Progenitor cell of endocrine pancreas (in vitro differentiated cells): ENCODE data around the gene PSMD1. TPM values are rescaled to one million over a fixed set of nuclear protein-coding genes. Genes with fewer than 3 reads are reported as not detected.
A peak's percentile ranks its signal among the peaks of the same experiment; 100 is the strongest.
"Not testable (repeated sequence)": the region's sequence is repeated elsewhere in the genome, so short reads cannot be mapped to it uniquely, and the experiment has no call there.

Source experiments
- DNase-seq: peaks from one replicate; pipeline ENCODE4 v3.0.0; 2021; ENCODE audit warnings: low spot score; ENCODE audit not compliant: unreplicated experiment
- H3K27ac Mint-ChIP-seq: 2 replicates; pipeline ENCODE4 v1.8.0; 2021; ENCODE audit warnings: mild to moderate bottlenecking, moderate library complexity, mixed read lengths
- H3K27me3 Mint-ChIP-seq: 2 replicates; pipeline ENCODE4 v1.8.0; 2021; ENCODE audit warnings: mixed read lengths
- H3K36me3 Mint-ChIP-seq: 2 replicates; pipeline ENCODE4 v1.8.0; 2022; ENCODE audit warnings: mixed read lengths; ENCODE audit not compliant: insufficient read depth
- H3K4me1 Mint-ChIP-seq: 2 replicates; pipeline ENCODE4 v1.8.0; 2021; ENCODE audit warnings: low read depth, mixed read lengths
- H3K4me3 Mint-ChIP-seq: 2 replicates; pipeline ENCODE4 v1.8.0; 2021; ENCODE audit warnings: low read depth, mild to moderate bottlenecking, moderate library complexity, mixed read lengths
- H3K9me3 Mint-ChIP-seq: 2 replicates; pipeline ENCODE4 v1.8.0; 2021; ENCODE audit warnings: low read depth, mixed read lengths
- total RNA-seq: library from RNA; stranded (reverse); gene quantifications from 2 replicates; pipeline ENCODE4 v1.2.1, GENCODE V29; 2021
- TF ChIP-seq, protein P1 (sequence below): fragments of 200-600 bp; sonication (generic); IDR thresholded peaks from one replicate; pipeline ENCODE4 v1.5.0; 2021; ENCODE audit warnings: antibody characterized with exemption, mild to moderate bottlenecking; ENCODE audit not compliant: unreplicated experiment

PSMD1 gene
- total RNA-seq, 1 donor from 2014 or later, result 99.0 TPM

DNA sequence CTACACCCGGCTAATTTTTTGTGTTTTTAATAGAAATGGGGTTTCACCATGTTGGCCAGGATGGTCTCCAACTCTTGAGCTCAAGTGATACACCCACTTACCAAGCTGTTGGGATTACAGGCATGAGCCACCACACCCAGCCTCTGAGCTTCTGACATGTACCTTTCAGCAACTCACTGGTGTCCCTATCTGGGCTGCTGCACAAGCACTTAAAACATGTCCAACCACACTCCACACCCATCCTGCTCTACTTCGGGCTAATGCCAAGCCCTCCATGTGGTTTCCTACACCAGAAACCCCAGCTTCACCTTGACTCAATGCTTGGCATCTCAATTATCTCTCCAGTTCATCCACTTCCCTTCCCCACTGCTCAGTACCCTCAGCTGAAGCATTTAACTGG is 119.4 kb downstream of the PSMD1 start:
- no peak for DNase-seq
- no peaks in the 10 kb centered on the region for H3K9me3 Mint-ChIP-seq

DNA sequence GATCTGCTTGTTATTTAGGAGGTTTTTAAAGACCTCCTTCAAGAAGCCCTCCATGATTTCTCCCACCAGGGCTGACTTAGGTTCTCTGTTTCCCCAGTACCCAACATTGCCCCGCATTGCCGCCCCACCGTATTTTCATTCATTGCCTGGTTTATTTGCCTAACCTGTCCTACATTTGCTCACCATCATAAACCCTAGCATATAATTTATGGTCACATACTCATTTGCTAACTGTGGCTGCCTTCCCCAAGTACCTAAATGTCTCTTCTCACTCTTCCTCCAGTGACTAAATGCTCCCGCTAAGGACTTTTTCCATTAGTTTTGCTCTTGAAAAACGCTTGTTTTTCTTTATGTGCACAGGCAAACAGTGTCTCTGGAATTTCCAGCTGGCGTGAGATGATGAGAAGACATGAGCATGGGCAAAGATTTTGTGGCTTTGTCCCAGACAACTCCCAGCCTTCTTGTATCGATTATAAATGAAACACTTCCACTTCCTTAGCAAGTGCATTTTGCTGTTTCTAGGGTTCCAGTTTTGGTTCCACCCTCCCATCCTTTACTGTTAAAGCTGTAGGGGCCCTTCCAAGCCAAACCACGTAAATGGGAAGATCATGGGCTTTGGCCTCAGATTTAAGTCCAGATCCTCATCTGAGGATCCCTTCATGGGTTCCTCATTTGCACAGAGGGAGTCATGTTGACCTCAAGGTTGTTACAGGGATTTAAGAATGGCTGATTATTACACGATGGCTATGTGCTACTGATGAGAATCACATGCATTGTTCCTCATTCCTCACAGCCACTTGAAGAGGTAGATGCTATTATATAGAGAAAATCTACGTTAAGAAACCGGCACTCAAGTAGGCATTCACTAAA is 120.7 kb downstream of the PSMD1 start:
- no peak for DNase-seq
- H3K4me1 Mint-ChIP-seq, result no peaks in the 10 kb centered on the region
- H3K27me3 Mint-ChIP-seq, result no peaks in the 10 kb centered on the region
- no peaks in the 10 kb centered on the region for H3K9me3 Mint-ChIP-seq
- TF ChIP-seq, protein P1, sequence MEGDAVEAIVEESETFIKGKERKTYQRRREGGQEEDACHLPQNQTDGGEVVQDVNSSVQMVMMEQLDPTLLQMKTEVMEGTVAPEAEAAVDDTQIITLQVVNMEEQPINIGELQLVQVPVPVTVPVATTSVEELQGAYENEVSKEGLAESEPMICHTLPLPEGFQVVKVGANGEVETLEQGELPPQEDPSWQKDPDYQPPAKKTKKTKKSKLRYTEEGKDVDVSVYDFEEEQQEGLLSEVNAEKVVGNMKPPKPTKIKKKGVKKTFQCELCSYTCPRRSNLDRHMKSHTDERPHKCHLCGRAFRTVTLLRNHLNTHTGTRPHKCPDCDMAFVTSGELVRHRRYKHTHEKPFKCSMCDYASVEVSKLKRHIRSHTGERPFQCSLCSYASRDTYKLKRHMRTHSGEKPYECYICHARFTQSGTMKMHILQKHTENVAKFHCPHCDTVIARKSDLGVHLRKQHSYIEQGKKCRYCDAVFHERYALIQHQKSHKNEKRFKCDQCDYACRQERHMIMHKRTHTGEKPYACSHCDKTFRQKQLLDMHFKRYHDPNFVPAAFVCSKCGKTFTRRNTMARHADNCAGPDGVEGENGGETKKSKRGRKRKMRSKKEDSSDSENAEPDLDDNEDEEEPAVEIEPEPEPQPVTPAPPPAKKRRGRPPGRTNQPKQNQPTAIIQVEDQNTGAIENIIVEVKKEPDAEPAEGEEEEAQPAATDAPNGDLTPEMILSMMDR, result no peak
- H3K27ac Mint-ChIP-seq, result peak overlapping the region; percentile 60
- H3K36me3 Mint-ChIP-seq, result peaks cover 15% of the 10 kb centered on the region
- H3K4me3 Mint-ChIP-seq, result no peak overlapping the region

More for the DNA sequence above, 119.4 kb downstream of the PSMD1 start:
- no peaks in the 10 kb centered on the region for H3K4me1 Mint-ChIP-seq
- peaks cover 19% of the 10 kb centered on the region for H3K36me3 Mint-ChIP-seq
- TF ChIP-seq, protein P1, result no peak
- no peak overlapping the region for H3K27ac Mint-ChIP-seq
- H3K4me3 Mint-ChIP-seq, result no peak overlapping the region
- H3K27me3 Mint-ChIP-seq, result no peaks in the 10 kb centered on the region

DNA sequence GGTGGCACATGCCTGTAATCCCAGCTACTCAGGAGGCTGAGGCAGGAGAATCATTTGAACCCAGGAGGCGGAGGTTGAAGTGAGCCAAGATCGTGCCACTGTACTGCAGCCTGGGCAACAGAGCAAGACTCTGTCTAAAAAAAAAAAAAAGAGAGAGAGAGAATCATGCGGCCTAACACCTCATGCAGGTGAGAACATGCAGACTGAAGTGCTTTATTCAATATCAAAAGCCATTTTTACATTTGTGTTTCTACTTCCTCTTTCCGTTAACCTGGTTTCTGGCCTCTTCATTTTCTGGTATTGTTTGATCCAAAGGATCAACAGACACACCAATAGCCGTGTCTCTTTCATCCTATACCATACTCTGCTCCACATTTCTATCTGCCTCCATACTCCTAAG is 122.1 kb downstream of the PSMD1 start:
- peaks cover 11% of the 10 kb centered on the region for H3K36me3 Mint-ChIP-seq
- H3K27ac Mint-ChIP-seq, H3K4me3 Mint-ChIP-seq: not testable (repeated sequence)

DNA sequence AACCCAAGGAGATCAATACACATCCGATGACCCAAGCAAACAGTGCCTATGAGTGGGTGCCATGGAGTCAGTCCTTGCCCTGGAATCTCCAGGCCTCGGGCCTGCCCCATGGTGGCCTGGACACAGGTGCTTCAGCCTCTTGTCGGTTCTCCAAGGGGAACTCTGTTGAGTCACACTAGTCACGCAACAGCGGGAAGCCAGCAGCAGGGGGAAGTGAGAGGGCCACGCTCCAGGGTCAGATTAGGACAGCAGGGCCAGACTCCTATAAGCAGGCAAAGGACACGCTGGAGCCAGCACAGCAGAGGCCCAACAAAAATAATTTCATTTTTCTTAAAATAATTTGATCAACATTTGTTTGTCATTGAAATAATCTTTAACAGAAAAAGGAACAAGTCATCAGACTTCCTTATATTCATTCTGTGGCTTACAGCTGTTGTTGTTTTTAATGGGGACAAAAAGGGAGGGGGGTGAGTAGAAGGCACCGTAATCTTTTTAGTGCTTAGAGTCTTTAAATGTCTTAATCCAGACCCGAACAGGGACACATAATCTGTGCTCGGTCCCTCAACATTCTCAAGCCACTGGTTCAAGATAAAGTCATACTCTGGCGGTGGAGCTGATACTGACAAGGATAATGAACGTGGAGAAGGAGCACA is 125.3 kb downstream of the PSMD1 start:
- H3K27ac Mint-ChIP-seq, result no peak overlapping the region

More for the DNA sequence above, 122.1 kb downstream of the PSMD1 start:
- not testable (repeated sequence) for H3K4me1 Mint-ChIP-seq, H3K27me3 Mint-ChIP-seq, H3K9me3 Mint-ChIP-seq, DNase-seq

DNA sequence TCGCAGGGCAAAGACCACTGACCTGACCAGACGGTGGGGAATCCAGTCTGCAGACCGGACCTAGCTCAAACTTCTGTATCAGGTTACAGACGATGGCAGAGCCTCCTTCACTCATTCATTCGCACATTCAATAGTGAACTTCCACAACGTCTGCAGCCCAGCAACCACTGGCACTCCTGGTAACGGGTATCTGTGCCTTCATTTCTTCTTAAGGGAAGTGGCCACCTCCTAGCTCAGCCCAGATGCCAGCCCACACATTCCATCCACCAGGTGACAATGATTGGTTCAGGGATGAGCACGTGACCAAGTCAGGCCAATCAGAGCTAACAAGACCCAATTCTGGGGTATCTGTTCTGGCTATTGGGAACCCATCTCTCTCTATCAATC is 125.8 kb downstream of the PSMD1 start:
- Mint-ChIP-seq H3K27me3 (no peaks in the 10 kb centered on the region), H3K36me3 (no peaks in the 10 kb centered on the region), H3K4me1 (no peaks in the 10 kb centered on the region), H3K27ac (no peak overlapping the region), H3K4me3 (no peak overlapping the region), H3K9me3 (peaks cover 3% of the 10 kb centered on the region)
- no peak for DNase-seq
- TF ChIP-seq, protein P1, result no peak

More for the DNA sequence above, 125.3 kb downstream of the PSMD1 start:
- Mint-ChIP-seq H3K4me3 (no peak overlapping the region), H3K27me3 (no peaks in the 10 kb centered on the region), H3K36me3 (peaks cover under 1% of the 10 kb centered on the region), H3K9me3 (peaks cover 3% of the 10 kb centered on the region), H3K4me1 (no peaks in the 10 kb centered on the region)
- TF ChIP-seq, protein P1, result no peak
- no peak for DNase-seq
